T-cell (primary cell): ENCODE data around the gene THTPA. TPM values are rescaled to one million over a fixed set of nuclear protein-coding genes. Genes with fewer than 3 reads are reported as not detected.

Source experiments
- ATAC-seq, 4 experiments: fragments of 200-7000 bp in 3 of 4; fragments of 150-1000 bp in 1 of 4; cut with Tn5 transposase; replicated peaks in 1 of 4; 1 replicate in 3 of 4; 2 replicates in 1 of 4; pipeline ENCODE4 v1.10.0; 2021; ENCODE audit warnings: moderate library complexity in 3 of 4, mild to moderate bottlenecking in 2 of 4, moderate number of reproducible peaks in 1 of 4
- CTCF ChIA-PET, 2 donors: fragments of 300-600 bp; sonication (Branson Sonifier 250); formaldehyde crosslinking; loops; one replicate each; lab custom pipeline; 2022; ENCODE audit warnings: antibody characterized with exemption in 2 of 2; lab: Charles Lee
- POLR2A ChIA-PET, 2 donors: fragments of 300-600 bp; sonication (Branson Sonifier 250); formaldehyde crosslinking; loops; one replicate each; lab custom pipeline; 2022; ENCODE audit warnings: antibody characterized with exemption in 2 of 2; lab: Charles Lee
- DNase-seq, 35 experiments: peaks; one replicate each; pipeline versions ENCODE4 v3.0.0 to v3.0.0-alpha.2; 2013 to 2023
- H3K27ac ChIP-seq: one replicate; pipeline ENCODE4 v1.5.1; 2013; ENCODE audit warnings: low read length
- H3K27me3 ChIP-seq, 2 experiments: replicated peaks in 1 of 2; 1 replicate in 1 of 2; 2 replicates in 1 of 2; pipeline versions ENCODE4 v1.6.1 to v1.7.0; 2013; ENCODE audit warnings: low read length in 1 of 2, mixed read lengths in 1 of 2; ENCODE audit not compliant: control insufficient read depth in 2 of 2, insufficient read depth in 2 of 2; ENCODE audit errors: extremely low read depth in 1 of 2
- H3K36me3 ChIP-seq, 2 donors: 1 replicate in 1 of 2; 2 replicates in 1 of 2; pipeline versions ENCODE4 v1.6.1 to v1.7.0; 2013; ENCODE audit warnings: low read length in 1 of 2; ENCODE audit not compliant: control insufficient read depth in 2 of 2, insufficient read depth in 1 of 2; ENCODE audit errors: extremely low read depth in 1 of 2
- H3K4me1 ChIP-seq, 2 experiments: 1 replicate in 1 of 2; 2 replicates in 1 of 2; pipeline versions ENCODE4 v1.6.1 to v1.7.0; 2013; ENCODE audit warnings: low read length in 2 of 2, mixed read lengths in 1 of 2; ENCODE audit not compliant: insufficient read depth in 2 of 2, control insufficient read depth in 1 of 2; ENCODE audit errors: extremely low read depth in 1 of 2
- H3K4me3 ChIP-seq, 2 donors: 1 replicate in 1 of 2; 2 replicates in 1 of 2; pipeline versions ENCODE4 v1.5.1 to v1.7.0; 2013; ENCODE audit warnings: mild to moderate bottlenecking in 2 of 2, low read length in 1 of 2, moderate library complexity in 1 of 2; ENCODE audit not compliant: control insufficient read depth in 1 of 2; ENCODE audit errors: extremely low read depth in 1 of 2
- H3K9me3 ChIP-seq: 2 replicates; pipeline ENCODE4 v1.7.0; 2013
- H3K27ac Mint-ChIP-seq, 2 donors: one replicate each; pipeline ENCODE4 v1.8.0; 2020 to 2021; ENCODE audit warnings: mild to moderate bottlenecking in 2 of 2, mixed read lengths in 2 of 2
- H3K27me3 Mint-ChIP-seq, 2 donors: one replicate each; pipeline ENCODE4 v1.8.0; 2021 to 2022; ENCODE audit warnings: mixed read lengths in 2 of 2
- H3K36me3 Mint-ChIP-seq: one replicate; pipeline ENCODE4 v1.8.0; 2021; ENCODE audit warnings: mixed read lengths
- H3K4me1 Mint-ChIP-seq, 3 donors: one replicate each; pipeline ENCODE4 v1.8.0; 2020 to 2022; ENCODE audit warnings: mixed read lengths in 3 of 3, mild to moderate bottlenecking in 1 of 3
- H3K4me3 Mint-ChIP-seq, 3 donors: one replicate each; pipeline ENCODE4 v1.8.0; 2020 to 2022; ENCODE audit warnings: mild to moderate bottlenecking in 3 of 3, mixed read lengths in 3 of 3, moderate library complexity in 3 of 3
- H3K9me3 Mint-ChIP-seq, 3 donors: one replicate each; pipeline ENCODE4 v1.8.0; 2020 to 2022; ENCODE audit warnings: mixed read lengths in 3 of 3
- WGBS: methylation state at CpG from one replicate; pipeline ENCODE4 v1.1.5; 2013; ENCODE audit warnings: missing lambda C conversion rate; ENCODE audit not compliant: insufficient coverage; 5-methylcytosine and 5-hydroxymethylcytosine counted together
- total RNA-seq, 35 experiments: library from RNA in 6 of 35; stranded (reverse) in 6 of 35; fragments of 120-200 nt in 1 of 35; gene quantifications; one replicate each; pipeline versions ENCODE4 v1.2.1 to v1.2.4 and lab custom pipeline; 2013 to 2026

The THTPA gene
- total RNA-seq, 5 donors from 2014 or later (not counting 1 experiment from before 2014, with no cell fraction given): 13.3 to 26.4 (median 20.5) TPM

- Mint-ChIP-seq H3K36me3 (peaks cover 11% of the 10 kb centered on the region), H3K4me1 (peaks cover 0 to 8% (median 0%) of the 10 kb centered on the region in 3 donors), H3K27me3 (no peaks in the 10 kb centered on the region), H3K27ac (no peak overlapping the region), H3K4me3 (no peak overlapping the region), H3K9me3 (no peaks in the 10 kb centered on the region)
- Histone ChIP-seq H3K36me3 (peaks cover 0 to 3% of the 10 kb centered on the region in 2 donors), H3K27me3 (peaks cover 0 to under 1% of the 10 kb centered on the region in 2 experiments), H3K4me3 (no peak overlapping the region), H3K27ac (no peak overlapping the region), H3K9me3 (no peaks in the 10 kb centered on the region), H3K4me1 (peaks cover 0 to 5% of the 10 kb centered on the region in 2 experiments)
- WGBS: no CpG with 5 or more reads among the region's 6 CpGs
- CTCF ChIA-PET: interaction anchor here in 1 of 2 donors (0.6 kb wide), 1 partner anchor 42 kb away, joined by 3 read pairs; no protein-coding TSS in a partner anchor
- DNase-seq (no peak), ATAC-seq (no peak)
- POLR2A ChIA-PET: no interaction called here
Measured at GRCh38 chr14:23517650-23518326, 38.3 kb upstream of the THTPA start.

GRCh38 chr14:23518709-23519108, 37.4 kb upstream of the THTPA start:
- Mint-ChIP-seq H3K4me1 (peaks cover 0 to 3% (median 0%) of the 10 kb centered on the region in 3 donors), H3K9me3 (no peaks in the 10 kb centered on the region), H3K4me3 (no peak overlapping the region), H3K27me3 (no peaks in the 10 kb centered on the region), H3K27ac (no peak overlapping the region), H3K36me3 (peaks cover 8% of the 10 kb centered on the region)
- Histone ChIP-seq H3K36me3 (peaks cover 0 to 3% of the 10 kb centered on the region in 2 donors), H3K4me1 (no peaks in the 10 kb centered on the region), H3K9me3 (no peaks in the 10 kb centered on the region), H3K27ac (no peak overlapping the region), H3K27me3 (peaks cover 0 to 4% of the 10 kb centered on the region in 2 experiments), H3K4me3 (no peak overlapping the region)
- POLR2A ChIA-PET: no interaction called here
- CTCF ChIA-PET: no interaction called here
- ATAC-seq (no peak), DNase-seq (no peak)
- WGBS: 69% methylated on average over 2 of the region's 4 CpGs

- Histone ChIP-seq H3K4me3 (no peak overlapping the region), H3K36me3 (peaks cover 0 to 3% of the 10 kb centered on the region in 2 donors), H3K4me1 (no peaks in the 10 kb centered on the region), H3K27me3 (peaks cover 0 to 4% of the 10 kb centered on the region in 2 experiments), H3K27ac (no peak overlapping the region), H3K9me3 (no peaks in the 10 kb centered on the region)
- H3K9me3 Mint-ChIP-seq: no peaks in the 10 kb centered on the region
- ChIA-PET POLR2A (interaction anchor here in 1 of 2 donors (0.6 kb wide), 1 partner anchor 56 kb away, joined by 3 read pairs; no protein-coding TSS in a partner anchor), CTCF (no interaction called here)
- H3K36me3 Mint-ChIP-seq: peaks cover 4% of the 10 kb centered on the region
- H3K27me3 Mint-ChIP-seq: no peaks in the 10 kb centered on the region
- H3K4me3 Mint-ChIP-seq: no peak overlapping the region
- no peaks in the 10 kb centered on the region for H3K4me1 Mint-ChIP-seq
- no peak overlapping the region for H3K27ac Mint-ChIP-seq
- ATAC-seq: no peak
- DNase-seq: no peak
- WGBS: 83% methylated on average over 4 of the region's 14 CpGs
Measured at GRCh38 chr14:23520899-23521533, 35.1 kb upstream of the THTPA start.

GRCh38 chr14:23521785-23522640, 34.1 kb upstream of the THTPA start:
- Mint-ChIP-seq H3K36me3 (peaks cover 4% of the 10 kb centered on the region), H3K4me1 (no peaks in the 10 kb centered on the region), H3K9me3 (no peaks in the 10 kb centered on the region), H3K27ac (no peak overlapping the region), H3K27me3 (no peaks in the 10 kb centered on the region), H3K4me3 (no peak overlapping the region)
- Histone ChIP-seq H3K4me3 (no peak overlapping the region), H3K9me3 (no peaks in the 10 kb centered on the region), H3K4me1 (no peaks in the 10 kb centered on the region), H3K27me3 (peaks cover 0 to 4% of the 10 kb centered on the region in 2 experiments), H3K36me3 (no peaks in the 10 kb centered on the region), H3K27ac (no peak overlapping the region)
- ChIA-PET CTCF (no interaction called here), POLR2A (interaction anchor here in 1 of 2 donors (0.6 kb wide), 1 partner anchor 57 kb away, joined by 3 read pairs; no protein-coding TSS in a partner anchor)
- ATAC-seq: no peak
- WGBS: 69% methylated on average over 10 of the region's 20 CpGs
- DNase-seq: no peak

- Mint-ChIP-seq H3K27me3 (no peaks in the 10 kb centered on the region), H3K36me3 (peaks cover 4% of the 10 kb centered on the region), H3K4me3 (no peak overlapping the region), H3K27ac (no peak overlapping the region), H3K4me1 (no peaks in the 10 kb centered on the region), H3K9me3 (no peaks in the 10 kb centered on the region)
- H3K4me1 ChIP-seq: no peaks in the 10 kb centered on the region
- H3K36me3 ChIP-seq: no peaks in the 10 kb centered on the region
- POLR2A ChIA-PET: no interaction called here
- no peaks in the 10 kb centered on the region for H3K9me3 ChIP-seq
- WGBS: 82% methylated on average over 1 of the region's 9 CpGs
- no peak overlapping the region for H3K27ac ChIP-seq
- no peak overlapping the region for H3K4me3 ChIP-seq
- no peak for DNase-seq
- no peak for ATAC-seq
- H3K27me3 ChIP-seq: peaks cover 0 to 4% of the 10 kb centered on the region in 2 experiments
- CTCF ChIA-PET: no interaction called here
Measured at GRCh38 chr14:23522643-23523198, 33.4 kb upstream of the THTPA start.
